GM12878 (cell line): ENCODE results near the gene EPHA1. TPM values are rescaled to one million over a fixed set of nuclear protein-coding genes. Genes with fewer than 3 reads are reported as not detected.

Experiments
- ATAC-seq: fragments of 200-7000 bp; cut with Tn5 transposase; 3 replicates; pipeline ENCODE4 v1.9.1; 2020; ENCODE audit warnings: mild to moderate bottlenecking, moderate library complexity
- BruUV-seq: library from RNA; stranded (reverse); fragments of 400-500 nt; replicated peaks from 2 replicates; lab custom pipeline; 2021; lab: Mats Ljungman, UMichigan
- CTCF ChIA-PET: fragments of 300-600 bp; sonication (Branson Sonifier 250); formaldehyde crosslinking; extraction: SDS; loops from one replicate; lab custom pipeline; 2021; ENCODE audit warnings: inconsistent platforms; lab: Yijun Ruan, JAX
- POLR2A ChIA-PET: fragments of 350-600 bp; formaldehyde crosslinking; extraction: SDS; loops from one replicate; lab custom pipeline; 2021; ENCODE audit warnings: inconsistent platforms; lab: Charles Lee
- RAD21 ChIA-PET: fragments of 300-600 bp; sonication (Branson Sonifier 250); formaldehyde crosslinking; loops from one replicate; lab custom pipeline; 2023; ENCODE audit warnings: antibody characterized with exemption; ENCODE audit not compliant: unreplicated experiment; lab: Charles Lee
- SMC1A ChIA-PET: fragments of 300-600 bp; sonication (Branson Sonifier 250); formaldehyde crosslinking; loops from one replicate; lab custom pipeline; 2023; ENCODE audit not compliant: unreplicated experiment, uncharacterized antibody; lab: Charles Lee
- DNase-seq: peaks from one replicate; pipeline ENCODE4 v3.0.0-alpha.2; 2011; ENCODE audit warnings: low read depth, low spot score
- FAIRE-seq: peaks from 3 replicates; lab custom pipeline; 2011; peaks lifted over from hg19 to GRCh38; lab: Jason Lieb, UNC
- H2AFZ ChIP-seq: 2 replicates; pipeline ENCODE4 v1.6.0; 2011; ENCODE audit warnings: low read depth, low read length, control low read depth; ENCODE audit not compliant: control insufficient read depth
- H3K27ac ChIP-seq: 2 replicates; pipeline ENCODE4 v1.5.1; 2011; ENCODE audit warnings: control low read depth; ENCODE audit not compliant: control insufficient read depth, insufficient read depth
- H3K27me3 ChIP-seq, 2 experiments: replicated peaks in 1 of 2; 2 replicates each; pipeline versions ENCODE4 v1.6.0 to v1.6.1; 2011; ENCODE audit warnings: low read length in 1 of 2; ENCODE audit not compliant: control insufficient read depth in 2 of 2, insufficient read depth in 2 of 2
- H3K36me3 ChIP-seq, 2 experiments: 2 replicates each; pipeline ENCODE4 v1.5.1; 2011; ENCODE audit warnings: low read length in 1 of 2; ENCODE audit not compliant: control insufficient read depth in 2 of 2, insufficient read depth in 2 of 2
- H3K4me1 ChIP-seq: 2 replicates; pipeline ENCODE4 v1.6.1; 2011; ENCODE audit warnings: mild to moderate bottlenecking, low read length, moderate library complexity, mixed read lengths; ENCODE audit not compliant: control insufficient read depth, insufficient read depth
- H3K4me2 ChIP-seq: 2 replicates; pipeline ENCODE4 v1.6.0; 2011; ENCODE audit warnings: control low read depth; ENCODE audit not compliant: control insufficient read depth, insufficient read depth
- H3K4me3 ChIP-seq: fragments of 200-600 bp; sonication (generic); 2 replicates; pipeline ENCODE4 v1.5.1; 2016
- H3K79me2 ChIP-seq: 2 replicates; pipeline ENCODE4 v1.6.0; 2011; ENCODE audit warnings: low read length; ENCODE audit not compliant: control insufficient read depth, insufficient read depth
- H3K9ac ChIP-seq: 2 replicates; pipeline ENCODE4 v1.8.0; 2011; ENCODE audit warnings: low read length, control low read depth, mixed read lengths; ENCODE audit not compliant: control insufficient read depth, insufficient read depth
- H3K9me3 ChIP-seq: replicated peaks from 3 replicates; pipeline ENCODE4 v1.5.1; 2011; ENCODE audit warnings: mild to moderate bottlenecking, low read length; ENCODE audit not compliant: control insufficient read depth, insufficient read depth
- H4K20me1 ChIP-seq: 2 replicates; pipeline ENCODE4 v1.6.0; 2011; ENCODE audit not compliant: control insufficient read depth, insufficient read depth
- MYB ChIP-seq: fragments of 150-350 bp; IDR thresholded peaks from 2 replicates; pipeline ENCODE4 v1.6.1; 2014; ENCODE audit warnings: mild to moderate bottlenecking, low read depth, low read length, borderline replicate concordance
- PML ChIP-seq: IDR thresholded peaks from 2 replicates; pipeline ENCODE4 v1.6.1; 2012; ENCODE audit warnings: low read length, inconsistent platforms
- WGBS: methylation state at CpG from one replicate; pipeline ENCODE4 v1.1.6; 2016; ENCODE audit warnings: low lambda C conversion rate; ENCODE audit not compliant: insufficient replicate concordance, insufficient coverage; ENCODE audit errors: missing lambda C conversion rate; 5-methylcytosine and 5-hydroxymethylcytosine counted together
- in situ Hi-C: fragments of 300-500 bp; cut with MboI; formaldehyde crosslinking; loops from 9 replicates; pipeline ENCODE4 v1.14.3; 2018; ENCODE audit warnings: mixed read lengths
- intact Hi-C: fragments of 100-400 bp; cut with micrococcal nuclease; formaldehyde crosslinking; loops from one replicate; pipeline ENCODE4 v1.14.2; 2022; ENCODE audit not compliant: unreplicated experiment
- polyA plus RNA-seq, 11 experiments: library from polyadenylated mRNA; depleted of rRNA in 4 of 11; unstranded in 6 of 11; stranded (reverse) in 5 of 11; fragments of >200 nt; fragmentation: Nextera tagmentation in 4 of 11; fragmentation: Illumina TruSeq in 1 of 11; extraction: Ambion mirVana in 4 of 11; extraction: Trizol in 1 of 11; gene quantifications; 1 replicate in 1 of 11; 2 replicates in 10 of 11; pipeline versions ENCODE4 v1.2.1 to v1.2.3, GENCODE V29; 2011 to 2016; ENCODE audit warnings: inconsistent platforms in 2 of 11, missing spikeins in 2 of 11, low read depth in 1 of 11
- total RNA-seq, 4 experiments: library from RNA; depleted of rRNA in 3 of 4; stranded (reverse); fragments of >200 nt in 3 of 4; fragmentation: Illumina TruSeq in 1 of 4; extraction: Trizol in 1 of 4; gene quantifications; 2 replicates each; pipeline versions ENCODE4 v1.2.1 to v1.2.3, GENCODE V29; 2013 to 2021
- TF ChIP-seq, protein P1 (sequence below): fragments of 450-650 bp; IDR thresholded peaks from 2 replicates; pipeline ENCODE4 v1.6.1; 2017; ENCODE audit warnings: antibody characterized with exemption, mild to moderate bottlenecking, moderate library complexity

The EPHA1 gene
- total and polyA plus RNA-seq, 10 of the 15 experiments (the other 5 are each of a cell fraction or from before 2014, with no cell fraction given), result 0.11 to 0.35 (median 0.24) TPM; not detected in 6

DNA sequence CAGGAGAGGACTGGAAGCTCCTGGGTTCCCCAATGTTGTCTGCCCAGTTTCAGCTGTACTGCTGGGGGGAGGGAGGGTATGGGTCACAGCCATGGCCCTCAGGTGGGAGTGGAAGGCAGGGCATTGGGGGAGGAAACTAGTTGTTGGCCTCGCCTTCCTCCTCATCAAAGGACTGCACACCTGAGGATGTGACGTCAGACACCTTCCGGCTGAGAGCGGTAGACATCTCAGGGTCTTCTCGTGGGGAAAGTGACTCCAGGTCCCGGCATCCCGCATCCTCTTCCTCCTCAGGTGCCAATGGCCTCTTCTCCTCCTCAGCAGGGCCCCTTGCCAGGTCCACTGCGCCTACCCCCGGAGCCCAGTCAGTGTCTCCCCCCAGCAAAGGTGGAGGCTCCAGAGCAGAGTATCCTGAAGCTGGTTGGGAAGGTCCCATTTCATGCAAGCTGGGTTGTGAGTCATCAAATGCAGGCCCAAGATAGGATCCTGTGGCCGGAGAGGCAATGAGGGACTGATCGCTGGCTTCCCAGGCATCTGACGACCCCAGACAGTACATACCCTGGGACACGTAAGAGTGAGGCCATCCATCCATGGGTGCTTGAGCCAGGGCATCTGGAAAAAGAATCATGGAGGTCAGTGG lies 52.1 kb downstream of the EPHA1 start:
- ATAC-seq, result no peak
- no peak overlapping the region for H3K9ac ChIP-seq
- no peak overlapping the region for H3K27ac ChIP-seq
- intact Hi-C loops (no loop called here), in situ Hi-C loops (no loop called here)
- no peak overlapping the region for H3K4me3 ChIP-seq
- H3K4me1 ChIP-seq, result no peaks in the 10 kb centered on the region
- TF ChIP-seq PML (no peak), MYB (no peak)
- TF ChIP-seq, protein P1, sequence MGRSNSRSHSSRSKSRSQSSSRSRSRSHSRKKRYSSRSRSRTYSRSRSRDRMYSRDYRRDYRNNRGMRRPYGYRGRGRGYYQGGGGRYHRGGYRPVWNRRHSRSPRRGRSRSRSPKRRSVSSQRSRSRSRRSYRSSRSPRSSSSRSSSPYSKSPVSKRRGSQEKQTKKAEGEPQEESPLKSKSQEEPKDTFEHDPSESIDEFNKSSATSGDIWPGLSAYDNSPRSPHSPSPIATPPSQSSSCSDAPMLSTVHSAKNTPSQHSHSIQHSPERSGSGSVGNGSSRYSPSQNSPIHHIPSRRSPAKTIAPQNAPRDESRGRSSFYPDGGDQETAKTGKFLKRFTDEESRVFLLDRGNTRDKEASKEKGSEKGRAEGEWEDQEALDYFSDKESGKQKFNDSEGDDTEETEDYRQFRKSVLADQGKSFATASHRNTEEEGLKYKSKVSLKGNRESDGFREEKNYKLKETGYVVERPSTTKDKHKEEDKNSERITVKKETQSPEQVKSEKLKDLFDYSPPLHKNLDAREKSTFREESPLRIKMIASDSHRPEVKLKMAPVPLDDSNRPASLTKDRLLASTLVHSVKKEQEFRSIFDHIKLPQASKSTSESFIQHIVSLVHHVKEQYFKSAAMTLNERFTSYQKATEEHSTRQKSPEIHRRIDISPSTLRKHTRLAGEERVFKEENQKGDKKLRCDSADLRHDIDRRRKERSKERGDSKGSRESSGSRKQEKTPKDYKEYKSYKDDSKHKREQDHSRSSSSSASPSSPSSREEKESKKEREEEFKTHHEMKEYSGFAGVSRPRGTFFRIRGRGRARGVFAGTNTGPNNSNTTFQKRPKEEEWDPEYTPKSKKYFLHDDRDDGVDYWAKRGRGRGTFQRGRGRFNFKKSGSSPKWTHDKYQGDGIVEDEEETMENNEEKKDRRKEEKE, result no peak
- no peaks in the 10 kb centered on the region for H3K36me3 ChIP-seq
- WGBS, result 45% methylated on average over 13 of the region's 13 CpGs
- RAD21 ChIA-PET, result no interaction called here
- POLR2A ChIA-PET, result interaction anchor here (0.6 kb wide), 1 partner anchor 24 kb away, joined by 3 read pairs; no protein-coding TSS in a partner anchor
- no peak for FAIRE-seq
- peaks cover 4 to 12% of the 10 kb centered on the region in 2 experiments; a peak in 3 of 4 replicates for H3K27me3 ChIP-seq
- CTCF ChIA-PET, result no interaction called here
- H3K9me3 ChIP-seq, result no peaks in the 10 kb centered on the region
- no peaks in the 10 kb centered on the region for H3K79me2 ChIP-seq
- BruUV-seq, result no TSS peak
- no peak overlapping the region for H2AFZ ChIP-seq
- SMC1A ChIA-PET, result interaction anchor here (0.6 kb wide), 1 partner anchor 296 kb away, joined by 3 read pairs; no protein-coding TSS in a partner anchor
- no peak overlapping the region for H3K4me2 ChIP-seq
- no peaks in the 10 kb centered on the region for H4K20me1 ChIP-seq
- DNase-seq, result no peak
